ENCODE data around the gene IGF2BP3. TPM values are rescaled to one million over a fixed set of nuclear protein-coding genes. Genes with fewer than 3 reads are reported as not detected.
"Not testable (repeated sequence)": the region's sequence is repeated elsewhere in the genome, so short reads cannot be mapped to it uniquely, and the experiment has no call there.

Gene IGF2BP3
- total RNA-seq, 1 donor from 2014 or later, result not detected

DNA sequence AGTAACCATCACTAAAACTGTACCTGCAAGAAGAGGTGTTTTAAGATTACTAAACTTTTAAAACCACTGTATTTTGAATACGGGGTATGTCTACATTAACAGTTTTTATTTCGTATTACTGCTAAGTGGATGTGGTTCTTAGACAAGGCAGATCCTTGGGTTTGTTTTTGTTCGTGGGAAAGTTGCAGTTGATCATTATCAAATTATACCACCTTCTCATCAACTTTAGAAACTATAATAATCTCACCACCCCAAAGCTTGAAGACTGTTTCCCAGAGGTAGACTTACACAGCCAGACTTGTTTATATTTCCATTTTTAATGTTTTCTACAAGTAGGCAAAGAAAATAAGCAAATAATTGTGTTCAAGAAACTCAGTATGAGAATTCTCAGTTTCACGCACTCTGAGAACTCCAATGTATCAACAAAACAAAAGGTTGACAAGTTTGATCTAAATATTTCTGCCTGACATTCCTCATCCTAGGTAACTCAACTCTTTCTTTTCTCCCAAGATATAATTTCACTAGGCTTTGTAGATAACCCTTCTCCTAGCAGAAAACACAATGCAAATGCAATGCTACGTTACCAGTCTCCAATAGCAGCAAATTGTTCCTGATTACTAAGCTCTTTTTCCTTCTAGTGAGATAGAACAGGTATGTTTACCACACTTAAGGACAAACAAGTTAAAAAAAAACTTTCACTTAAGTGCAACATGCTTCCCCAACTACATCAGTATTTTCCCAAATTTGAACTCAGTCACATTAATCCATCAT is 36.0 kb downstream of the IGF2BP3 start:
- intact Hi-C loops (cut with DNase I), result no loop called here
- no peak for DNase-seq

DNA sequence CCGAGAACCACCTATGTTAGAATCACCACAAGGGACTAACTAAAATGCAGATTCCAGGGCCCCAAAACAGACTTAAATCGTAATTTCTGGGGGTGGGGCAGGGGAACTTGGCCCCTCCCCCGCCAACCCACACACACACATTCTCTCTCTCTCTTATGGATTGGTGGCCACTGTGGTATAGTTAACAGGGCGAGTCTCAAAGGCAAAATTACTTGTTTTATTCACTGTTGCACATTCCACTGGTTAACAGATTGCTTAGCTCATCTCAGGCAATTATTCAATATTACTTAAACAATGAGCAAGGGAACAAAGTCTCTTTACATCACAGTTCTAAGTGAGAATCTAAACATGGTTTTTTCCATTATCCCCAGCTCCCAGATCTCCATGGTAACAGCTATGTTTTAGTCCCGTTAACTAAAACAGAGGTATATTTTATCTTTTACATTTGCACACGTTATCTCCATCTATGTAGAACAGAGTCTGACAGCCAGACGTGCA is 38.5 kb downstream of the IGF2BP3 start:
- ATAC-seq (ENCODE audit: poor library complexity) (no peak), DNase-seq (no peak)
- intact Hi-C loops (cut with DNase I), result no loop called here

More for the DNA sequence above, 36.0 kb downstream of the IGF2BP3 start:
- no peak for ATAC-seq (ENCODE audit: poor library complexity)

DNA sequence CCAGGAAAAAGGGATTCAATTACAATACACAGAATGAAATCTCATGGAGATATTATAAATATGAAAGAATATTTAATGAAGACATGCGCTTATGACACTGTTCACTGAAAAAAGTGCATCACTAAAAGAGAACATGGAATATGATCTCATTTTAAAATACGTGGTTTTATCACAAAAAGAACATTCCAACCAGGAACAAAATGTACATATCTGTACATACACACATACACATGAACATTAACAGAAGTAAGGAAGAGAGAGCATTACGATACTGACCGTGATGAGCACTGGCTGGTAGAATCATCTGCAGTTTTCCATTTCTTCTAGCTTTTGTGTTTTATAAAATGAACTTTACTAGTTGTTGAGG is 39.4 kb downstream of the IGF2BP3 start:
- intact Hi-C loops (cut with DNase I), result no loop called here
- DNase-seq, result no peak
- ATAC-seq (ENCODE audit: poor library complexity), result no peak

DNA sequence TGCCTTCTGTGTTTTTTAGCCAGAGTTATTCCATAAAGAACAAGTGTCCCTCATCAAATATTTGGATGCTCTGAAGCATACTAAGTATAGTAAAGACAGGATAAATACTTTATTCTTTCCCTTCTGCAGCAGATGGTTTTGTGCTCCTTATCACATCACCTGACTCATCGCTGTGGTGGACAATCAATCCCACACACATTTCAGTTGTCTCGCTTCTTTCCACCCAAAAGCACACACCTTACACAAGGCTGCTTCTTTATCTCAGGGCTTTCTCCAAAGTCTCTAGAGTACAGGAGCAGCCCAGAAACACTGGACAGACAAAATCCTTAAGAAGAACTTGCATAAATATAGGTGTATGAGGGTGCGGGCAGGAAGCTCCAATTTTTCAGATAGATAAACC is 43.4 kb downstream of the IGF2BP3 start:
- ATAC-seq (ENCODE audit: poor library complexity), result no peak
- no peak for DNase-seq
- intact Hi-C loops (cut with DNase I), result no loop called here

DNA sequence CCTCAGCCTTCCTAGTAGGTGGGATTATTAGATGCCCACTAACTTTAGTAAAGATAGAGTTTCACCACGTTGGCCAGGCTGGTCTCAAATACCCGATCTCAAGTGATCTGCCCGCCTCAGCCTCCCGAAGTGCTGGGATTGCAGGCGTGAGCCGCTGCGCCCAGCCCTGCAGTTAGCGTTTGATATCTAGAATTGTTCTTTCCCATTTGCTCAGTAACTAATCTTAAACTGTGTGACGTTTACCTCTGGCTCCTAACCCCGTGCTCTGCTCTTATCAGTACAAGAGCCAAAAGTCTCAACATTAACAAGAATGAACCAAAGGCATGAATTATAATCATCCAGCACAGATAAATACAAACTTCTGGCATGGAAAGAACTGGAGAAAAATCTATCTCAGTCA is 47.4 kb downstream of the IGF2BP3 start:
- intact Hi-C loops (cut with DNase I), result no loop called here
- DNase-seq (no peak), ATAC-seq (ENCODE audit: poor library complexity) (no peak)

DNA sequence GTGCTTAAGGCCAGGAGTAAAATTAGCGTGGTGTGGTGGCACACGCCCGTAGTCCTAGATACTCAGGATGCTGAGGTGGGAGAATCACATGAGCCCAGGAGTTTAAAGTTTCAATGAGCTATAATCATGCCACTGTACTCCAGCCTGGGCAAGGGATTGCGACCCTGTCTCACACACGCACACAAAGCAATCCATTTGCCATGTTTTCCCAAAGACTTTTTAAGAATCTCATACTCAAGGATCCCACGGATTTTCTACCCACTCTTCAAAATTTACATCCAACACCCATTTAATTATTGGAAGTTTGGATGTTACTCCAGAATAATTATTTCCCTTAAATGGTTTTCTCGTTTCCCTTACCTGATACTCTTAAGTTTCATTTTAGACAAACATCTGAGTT is 47.9 kb downstream of the IGF2BP3 start:
- DNase-seq (no peak), ATAC-seq (ENCODE audit: poor library complexity) (no peak)
- intact Hi-C loops (cut with DNase I), result no loop called here

DNA sequence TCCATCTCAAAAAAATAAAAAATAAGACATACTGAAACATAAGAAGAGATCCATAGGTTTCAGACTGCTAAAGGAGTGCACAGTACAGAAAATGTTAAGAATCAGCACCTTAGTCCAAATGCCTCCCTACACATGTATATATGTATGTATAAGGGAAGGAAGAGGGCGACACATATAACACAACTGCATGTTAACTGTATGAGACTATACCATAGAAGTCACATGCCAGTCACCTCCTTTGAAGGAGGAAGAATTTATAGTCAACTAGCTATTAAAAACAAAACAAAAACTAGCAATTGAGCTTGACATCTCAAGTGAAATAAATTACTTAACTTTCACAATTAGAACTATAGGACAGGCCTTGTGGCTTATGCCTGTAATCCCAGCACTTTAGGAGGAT is 50.4 kb downstream of the IGF2BP3 start:
- intact Hi-C loops (cut with DNase I), result no loop called here
- ATAC-seq (ENCODE audit: poor library complexity) (no peak), DNase-seq (no peak)

DNA sequence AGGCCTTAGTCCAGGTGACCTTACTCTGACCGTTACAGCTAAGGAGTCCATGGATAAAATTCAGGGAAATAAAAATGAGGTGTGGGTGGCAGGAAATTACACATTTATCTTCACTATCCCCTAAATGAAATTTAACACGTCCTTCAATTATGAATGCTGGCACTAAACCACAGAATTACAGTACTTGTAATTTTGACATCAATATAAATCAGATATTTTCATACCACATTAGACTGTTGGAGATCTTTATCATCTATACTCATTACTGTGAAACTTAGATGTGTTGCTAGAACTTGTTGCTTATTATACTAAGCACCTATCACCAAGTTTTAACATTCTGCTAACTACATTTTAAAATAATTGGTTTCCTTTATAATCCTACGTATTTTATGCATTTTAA is 51.1 kb downstream of the IGF2BP3 start:
- intact Hi-C loops (cut with DNase I), result no loop called here
- ATAC-seq (ENCODE audit: poor library complexity), result no peak
- no peak for DNase-seq

DNA sequence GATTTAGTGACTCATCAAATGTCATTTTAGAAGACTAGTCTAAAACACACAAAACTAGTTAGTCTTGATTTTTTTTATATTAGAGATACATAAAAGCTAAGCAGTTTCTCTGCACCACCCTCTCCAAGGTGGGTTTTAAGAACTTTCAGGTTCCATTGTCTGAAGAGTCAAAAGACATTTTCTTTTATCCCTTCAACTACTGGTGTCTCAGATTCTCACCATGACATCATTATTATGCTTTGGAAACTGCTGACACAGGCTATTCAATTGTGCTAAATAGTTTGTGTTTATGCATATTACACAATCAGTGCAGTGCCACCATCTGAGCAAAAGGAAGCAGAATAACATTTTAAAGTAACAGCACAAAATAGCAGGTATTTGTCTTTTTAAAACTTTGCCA is 52.2 kb downstream of the IGF2BP3 start:
- intact Hi-C loops (cut with DNase I), result no loop called here
- DNase-seq (no peak), ATAC-seq (ENCODE audit: poor library complexity) (no peak)

DNA sequence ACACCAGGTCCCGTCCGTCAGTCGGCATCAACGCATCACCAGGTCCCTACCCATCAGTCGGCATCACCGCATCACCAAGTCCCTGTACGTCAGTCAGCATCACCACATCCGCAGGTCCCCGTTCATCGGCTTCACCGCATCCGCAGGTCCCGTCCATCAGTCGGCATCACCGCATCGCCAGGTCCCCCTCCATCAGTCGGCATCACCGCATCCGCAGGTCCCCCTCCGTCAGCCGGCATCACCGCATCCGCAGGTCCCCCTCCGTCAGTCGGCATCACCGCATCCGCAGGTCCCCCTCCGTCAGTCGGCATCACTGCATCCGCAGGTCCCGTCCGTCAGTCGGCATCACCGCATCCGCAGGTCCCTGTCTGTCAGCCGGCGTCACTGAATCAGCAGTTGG is 55.1 kb downstream of the IGF2BP3 start:
- no peak for ATAC-seq (ENCODE audit: poor library complexity)
- intact Hi-C loops (cut with DNase I), result no loop called here

DNA sequence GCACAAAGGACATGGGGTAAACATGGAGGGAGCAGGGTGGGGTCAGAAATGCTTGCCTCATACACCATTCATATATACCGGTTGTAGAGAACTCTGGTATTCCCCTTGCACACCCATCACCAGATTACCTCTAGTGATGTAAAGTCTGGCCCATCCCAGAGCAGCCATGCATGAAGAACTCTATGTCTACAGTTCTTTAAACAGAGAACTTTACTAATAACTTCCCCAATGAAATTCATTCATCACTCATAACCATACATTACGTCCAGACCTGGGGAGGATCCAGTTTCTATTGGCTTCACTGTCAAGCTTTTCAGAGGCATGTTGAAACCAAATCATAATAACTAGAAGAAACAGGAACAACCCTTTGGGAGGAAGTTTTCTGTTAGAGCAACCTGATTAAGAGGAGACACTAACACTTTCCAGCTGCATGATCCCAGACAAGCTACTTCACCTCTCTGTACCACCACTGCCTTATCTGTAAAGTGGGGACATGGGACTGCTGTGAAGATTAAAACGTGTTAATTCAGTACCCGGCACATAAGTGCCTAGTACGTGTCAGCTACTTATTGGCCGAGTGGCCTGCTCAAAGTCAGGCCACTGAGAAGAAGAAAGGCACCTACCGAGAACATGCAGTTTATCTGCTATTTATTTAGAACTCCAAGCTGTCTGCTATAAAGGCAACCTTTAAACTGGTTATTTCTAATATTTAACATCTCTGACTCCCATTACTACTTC is 59.7 kb downstream of the IGF2BP3 start:
- ATAC-seq (ENCODE audit: poor library complexity) (no peak), DNase-seq (no peak)
- intact Hi-C loops (cut with DNase I), result no loop called here

More for the DNA sequence above, 55.1 kb downstream of the IGF2BP3 start:
- DNase-seq, result no peak

DNA sequence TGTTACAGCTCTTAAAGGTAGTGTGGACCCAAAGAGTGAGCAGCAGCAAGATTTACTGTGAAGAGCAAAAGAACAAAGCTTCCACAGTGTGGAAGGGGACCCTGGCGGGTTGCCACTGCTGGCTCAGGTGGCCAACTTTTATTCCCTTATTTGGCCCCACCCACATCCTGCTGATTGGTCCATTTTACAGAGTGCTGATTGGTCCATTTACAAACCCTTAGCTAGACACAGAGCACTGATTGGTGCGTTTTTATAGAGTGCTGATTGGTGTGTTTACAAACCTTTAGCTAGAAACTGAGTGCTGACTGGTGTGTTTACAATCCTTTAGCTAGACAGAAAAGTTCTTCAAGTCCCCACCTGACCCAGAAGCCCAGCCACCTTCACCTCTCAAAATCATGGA is 63.7 kb downstream of the IGF2BP3 start:
- ATAC-seq (ENCODE audit: poor library complexity); DNase-seq; intact Hi-C loops (cut with DNase I): not testable (repeated sequence)

DNA sequence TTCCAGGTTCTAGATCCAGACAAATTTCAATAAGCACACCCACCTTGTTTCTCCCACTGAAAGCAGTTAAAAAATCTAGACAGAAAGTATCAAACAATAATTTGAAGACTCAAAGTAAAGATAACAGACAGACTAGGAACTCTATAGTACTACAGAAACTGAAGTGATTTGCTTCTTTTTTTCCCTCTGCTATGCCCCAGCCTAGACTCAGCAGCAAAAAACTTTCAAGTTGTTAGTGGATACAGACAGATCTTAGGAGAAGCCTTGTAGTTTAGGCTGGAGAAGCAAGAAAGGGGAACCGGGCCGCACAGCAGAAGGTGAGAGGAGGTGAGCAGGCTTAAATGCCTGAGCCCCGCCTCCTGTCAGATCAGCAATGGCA is 65.1 kb downstream of the IGF2BP3 start:
- intact Hi-C loops (cut with DNase I), result no loop called here
- ATAC-seq (ENCODE audit: poor library complexity) (no peak), DNase-seq (no peak)

DNA sequence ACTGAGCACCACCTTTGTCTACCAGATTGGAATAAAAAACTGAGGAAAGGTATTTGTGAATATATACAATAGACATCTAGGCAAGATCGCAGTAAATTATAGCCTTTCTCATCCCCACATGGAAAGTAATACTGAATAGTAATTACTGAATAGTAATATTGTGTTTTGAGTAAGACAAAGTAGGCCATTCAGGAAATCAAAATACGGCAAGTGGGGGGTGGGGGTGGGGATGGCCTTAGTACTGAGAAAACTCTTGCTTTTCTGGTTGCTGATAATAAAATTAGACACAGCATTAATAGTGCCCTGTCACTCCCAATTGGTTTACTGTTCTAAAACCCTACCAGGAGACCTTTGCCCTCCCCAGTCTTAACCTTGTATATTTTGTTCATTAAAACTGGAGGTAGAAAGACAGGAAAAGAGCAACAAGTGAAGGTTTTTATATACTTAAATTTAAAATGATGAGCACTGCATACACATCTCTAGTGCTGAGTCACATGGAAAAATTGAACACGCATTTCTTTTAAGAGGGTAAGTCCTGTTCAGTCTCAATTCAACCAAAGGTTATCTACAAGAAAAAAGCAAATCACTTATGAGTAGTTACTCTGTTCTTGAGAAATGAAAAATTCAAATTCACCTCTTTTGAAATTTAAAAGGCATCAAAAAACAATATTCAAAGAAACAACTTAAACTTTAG is 65.6 kb downstream of the IGF2BP3 start:
- DNase-seq (no peak), ATAC-seq (ENCODE audit: poor library complexity) (no peak)
- intact Hi-C loops (cut with DNase I), result no loop called here

DNA sequence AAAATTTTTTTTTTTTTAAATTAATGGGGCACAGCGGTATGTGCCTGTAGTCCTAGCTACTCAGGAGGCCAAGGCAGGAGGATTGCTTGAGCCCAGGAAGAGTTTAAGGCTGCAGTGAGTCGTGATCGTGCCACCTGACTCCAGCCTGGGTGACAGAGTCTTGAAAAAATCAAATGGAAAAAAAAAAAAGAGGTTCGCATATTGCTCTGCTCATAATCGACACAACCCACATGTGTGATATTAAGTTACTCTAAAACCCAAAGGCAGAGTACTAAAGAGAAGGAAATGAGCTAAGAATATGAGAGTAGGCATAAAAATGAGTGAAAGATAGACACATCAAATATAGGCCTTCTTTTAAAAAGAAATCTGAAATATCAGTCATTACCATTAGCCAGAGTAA is 66.3 kb downstream of the IGF2BP3 start:
- DNase-seq (no peak), ATAC-seq (ENCODE audit: poor library complexity) (no peak)
- intact Hi-C loops (cut with DNase I), result no loop called here

DNA sequence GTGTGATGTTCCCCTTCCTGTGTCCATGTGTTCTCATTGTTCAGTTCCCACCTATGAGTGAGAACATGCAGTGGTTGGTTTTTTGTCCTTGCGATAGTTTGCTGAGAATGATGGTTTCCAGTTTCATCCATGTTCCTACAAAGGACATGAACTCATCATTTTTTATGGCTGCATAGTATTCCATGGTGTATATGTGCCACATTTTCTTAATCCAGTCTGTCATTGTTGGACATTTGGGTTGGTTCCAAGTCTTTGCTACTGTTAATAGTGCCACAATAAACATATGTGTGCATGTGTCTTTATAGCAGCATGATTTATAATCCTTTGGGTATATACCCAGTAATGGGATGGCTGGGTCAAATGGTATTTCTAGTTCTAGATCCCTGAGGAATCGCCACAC is 72.2 kb downstream of the IGF2BP3 start:
- ATAC-seq (ENCODE audit: poor library complexity); intact Hi-C loops (cut with DNase I); DNase-seq: not testable (repeated sequence)

DNA sequence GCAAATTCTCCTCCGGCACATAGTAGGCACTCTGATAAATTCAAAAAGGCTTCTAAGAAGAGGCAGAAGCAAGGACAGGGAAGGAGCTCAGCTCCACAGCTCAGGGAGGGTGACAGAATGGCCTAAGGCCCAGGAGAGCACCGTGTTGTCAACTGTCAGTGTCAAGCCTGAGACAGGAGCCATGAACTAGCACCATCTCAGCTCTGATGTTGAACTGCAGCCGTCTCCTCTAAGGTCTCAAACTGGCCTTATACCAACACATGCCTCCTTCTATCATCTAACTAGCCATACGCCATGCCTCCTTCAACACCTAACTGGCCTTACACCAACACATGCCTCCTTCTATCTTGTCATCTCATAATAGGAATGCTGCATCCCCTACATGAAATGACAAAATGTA is 73.0 kb downstream of the IGF2BP3 start:
- DNase-seq (no peak), ATAC-seq (ENCODE audit: poor library complexity) (no peak)
- intact Hi-C loops (cut with DNase I), result no loop called here

DNA sequence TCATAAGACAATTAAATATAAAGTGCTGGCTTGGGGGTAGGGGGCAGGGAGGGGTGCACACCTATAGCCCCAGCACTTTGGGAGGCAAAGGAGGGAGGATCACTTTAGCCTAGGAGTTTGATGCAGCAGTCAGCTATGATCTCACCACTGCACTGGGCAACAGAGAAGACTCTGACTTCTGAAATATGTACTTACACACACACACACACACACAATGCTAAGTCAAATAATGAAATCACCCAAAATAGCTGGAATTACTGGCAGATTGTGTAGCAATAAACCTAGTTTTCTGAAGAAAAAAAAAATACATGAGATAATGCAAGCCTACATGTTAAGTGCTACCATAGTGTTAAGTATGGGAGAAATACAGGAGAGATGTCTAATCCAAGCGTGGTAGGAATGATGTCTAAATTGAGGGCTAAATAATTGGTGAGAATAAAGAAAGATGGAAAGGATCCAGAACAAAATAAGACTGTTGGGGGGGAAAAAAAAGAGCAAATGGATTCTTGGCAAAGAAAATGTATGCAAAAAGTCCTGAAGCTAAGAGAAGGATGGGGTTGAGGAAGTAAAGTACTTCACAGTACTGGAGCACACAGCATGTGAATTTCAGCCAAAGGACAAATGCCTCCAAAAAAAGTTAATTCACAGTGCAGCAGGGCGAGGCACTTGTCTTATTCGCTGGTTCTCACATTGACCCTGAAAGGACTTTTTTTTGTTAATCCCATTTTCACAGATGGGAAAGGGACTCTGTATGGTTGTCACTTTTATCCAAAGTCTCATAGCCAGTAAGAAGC is 73.9 kb downstream of the IGF2BP3 start:
- no peak for DNase-seq
- ATAC-seq (ENCODE audit: poor library complexity), result no peak

More for the DNA sequence above, 73.9 kb downstream of the IGF2BP3 start:
- intact Hi-C loops (cut with DNase I), result no loop called here

Measured in Right ventricle myocardium superior (tissue), 1 donor.